Muscle layer of colon (tissue), 2 donors: Measurements from ENCODE around the gene SMLR1.

Experiments used
- H3K27ac ChIP-seq: one replicate; pipeline ENCODE4 v1.7.0; 2013; ENCODE audit warnings: low read depth, mild to moderate bottlenecking, low read length, moderate library complexity
- H3K27me3 ChIP-seq, 2 donors: one replicate each; pipeline ENCODE4 v1.7.0; 2013; ENCODE audit warnings: low read length in 2 of 2, mild to moderate bottlenecking in 2 of 2; ENCODE audit not compliant: insufficient read depth in 2 of 2, control insufficient read depth in 1 of 2
- H3K36me3 ChIP-seq: one replicate; pipeline ENCODE4 v1.7.0; 2013; ENCODE audit warnings: mild to moderate bottlenecking, low read length; ENCODE audit not compliant: insufficient read depth
- H3K4me1 ChIP-seq: one replicate; pipeline ENCODE4 v1.7.0; 2013; ENCODE audit warnings: mild to moderate bottlenecking, low read length; ENCODE audit not compliant: insufficient read depth
- H3K4me3 ChIP-seq, 2 donors: one replicate each; pipeline ENCODE4 v1.7.0; 2013; ENCODE audit warnings: low read length in 2 of 2, low read depth in 1 of 2, mild to moderate bottlenecking in 1 of 2, moderate library complexity in 1 of 2
- H3K9ac ChIP-seq: one replicate; pipeline ENCODE4 v1.7.0; 2013; ENCODE audit warnings: low read length
- H3K9me3 ChIP-seq: one replicate; pipeline ENCODE4 v1.7.0; 2013; ENCODE audit warnings: mild to moderate bottlenecking, low read length
- donor health status: abdominal sarcoma.
- donor health status: Adenocarcinoma of cecum.

The SMLR1 gene

DNA sequence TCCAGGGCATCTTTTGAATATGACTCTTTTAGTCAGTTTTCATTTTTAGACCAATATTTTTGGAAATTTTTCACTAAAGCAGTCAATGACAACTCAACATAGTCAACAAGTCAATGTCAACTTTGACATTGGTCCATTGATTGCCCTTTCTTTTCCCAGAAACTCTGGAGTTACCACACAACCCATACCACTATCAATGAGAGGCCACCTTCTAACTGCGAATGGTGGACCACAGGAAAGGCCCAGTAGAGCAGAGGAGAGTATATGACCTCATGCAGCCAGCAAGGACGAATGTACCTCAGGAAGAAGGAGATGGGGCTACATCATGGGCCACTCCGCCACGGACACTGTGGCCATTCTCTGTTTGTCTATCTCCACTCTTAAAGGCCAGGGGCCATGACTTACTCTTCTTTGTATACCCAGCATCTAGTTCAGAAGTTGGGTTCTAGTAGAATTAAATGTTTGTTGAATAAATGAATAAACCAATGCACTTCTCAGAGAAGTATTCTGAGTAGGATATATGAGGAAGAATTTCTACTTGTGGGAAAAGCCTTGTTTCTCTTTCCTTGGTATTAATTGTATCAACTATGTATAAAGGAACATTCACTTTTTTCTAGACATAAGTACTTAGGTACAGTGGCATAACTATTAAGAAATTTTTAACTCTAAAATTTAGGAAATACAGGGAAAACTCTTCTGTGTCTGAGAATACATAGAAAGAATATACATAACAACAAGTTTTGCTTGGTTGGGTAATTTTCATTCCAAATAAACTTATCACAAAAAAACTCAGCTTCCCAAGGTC lies 562 bp upstream of the SMLR1 start:
- Histone ChIP-seq H3K9me3 (no peaks in the 10 kb centered on the region), H3K9ac (no peak overlapping the region), H3K4me3 (no peak overlapping the region), H3K4me1 (no peaks in the 10 kb centered on the region), H3K27ac (no peak overlapping the region), H3K27me3 (no peaks in the 10 kb centered on the region), H3K36me3 (no peaks in the 10 kb centered on the region)

DNA sequence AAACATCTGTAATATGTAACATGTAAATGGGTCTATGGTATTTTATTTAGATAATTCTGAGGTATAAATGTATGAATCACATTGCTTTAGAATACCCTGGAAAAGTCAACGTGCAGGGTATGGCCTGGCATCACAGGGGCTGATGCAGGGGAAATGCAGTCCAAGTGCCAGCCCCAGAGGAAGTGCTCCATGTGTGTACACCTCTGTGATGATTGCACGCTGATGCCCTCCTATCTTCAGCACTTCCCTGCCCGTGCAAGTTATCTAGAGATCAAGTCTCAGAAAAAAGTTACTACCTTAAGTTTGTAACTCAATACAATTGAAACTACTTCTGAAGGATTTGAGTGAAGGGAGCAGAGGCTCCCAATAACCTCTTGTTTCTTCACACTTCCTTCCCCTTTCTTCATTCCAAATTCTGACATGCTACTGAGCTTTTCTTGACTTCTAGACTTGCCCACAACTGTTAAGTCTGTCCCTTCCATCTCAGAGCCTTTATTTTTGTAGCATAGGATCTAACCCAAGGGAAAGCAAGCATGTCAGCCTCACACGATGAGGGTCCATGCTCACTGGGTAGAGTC lies 2.2 kb downstream of the SMLR1 start:
- no peak overlapping the region for H3K4me3 ChIP-seq
- no peaks in the 10 kb centered on the region for H3K4me1 ChIP-seq
- H3K27ac ChIP-seq, result no peak overlapping the region
- no peaks in the 10 kb centered on the region for H3K9me3 ChIP-seq
- H3K9ac ChIP-seq, result no peak overlapping the region
- H3K36me3 ChIP-seq, result no peaks in the 10 kb centered on the region
- no peaks in the 10 kb centered on the region for H3K27me3 ChIP-seq

DNA sequence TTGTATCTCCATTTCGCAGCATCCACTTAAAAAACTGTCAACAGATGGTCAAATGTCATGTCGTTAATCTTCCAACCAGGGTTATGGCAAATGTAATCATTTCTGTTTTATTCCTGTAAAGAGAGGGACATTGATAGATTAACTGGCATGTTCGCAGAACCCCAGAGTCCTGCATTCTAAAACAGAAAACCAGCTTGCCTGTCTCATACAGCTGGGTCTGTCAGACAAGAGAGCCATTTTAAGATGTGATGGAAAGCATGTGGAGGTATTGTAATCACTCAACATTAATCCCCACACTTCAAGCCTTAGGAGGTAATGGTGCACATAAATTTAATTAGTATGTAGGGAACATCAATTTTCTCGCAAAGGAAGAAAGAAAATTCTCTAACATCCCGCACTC lies 4.4 kb downstream of the SMLR1 start:
- Histone ChIP-seq H3K27ac (no peak overlapping the region), H3K36me3 (no peaks in the 10 kb centered on the region), H3K9ac (no peak overlapping the region), H3K4me1 (peaks cover 10% of the 10 kb centered on the region), H3K27me3 (no peaks in the 10 kb centered on the region), H3K9me3 (no peaks in the 10 kb centered on the region), H3K4me3 (no peak overlapping the region)

DNA sequence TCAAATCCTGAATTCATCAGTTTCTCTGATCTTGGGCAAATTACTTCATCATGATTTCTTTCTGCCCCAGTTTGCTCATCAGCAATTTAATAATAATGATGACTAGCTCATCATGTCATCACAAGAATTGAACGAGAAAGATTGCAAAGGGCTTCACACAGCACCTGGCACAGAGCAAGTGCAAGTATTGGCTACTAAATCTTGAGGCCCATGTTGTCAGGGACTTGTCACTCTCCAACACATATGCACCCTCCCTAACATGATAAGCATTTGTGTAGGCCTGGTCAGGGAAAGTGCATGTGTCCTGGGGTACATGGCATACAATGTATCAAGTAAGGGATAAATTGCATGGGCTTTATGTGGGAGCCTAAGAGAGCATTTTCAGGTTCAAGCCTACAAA lies 6.4 kb downstream of the SMLR1 start:
- no peaks in the 10 kb centered on the region for H3K9me3 ChIP-seq
- no peaks in the 10 kb centered on the region for H3K27me3 ChIP-seq
- no peak overlapping the region for H3K9ac ChIP-seq
- no peaks in the 10 kb centered on the region for H3K36me3 ChIP-seq
- no peak overlapping the region for H3K4me3 ChIP-seq
- H3K27ac ChIP-seq, result no peak overlapping the region
- peaks cover 12% of the 10 kb centered on the region for H3K4me1 ChIP-seq

DNA sequence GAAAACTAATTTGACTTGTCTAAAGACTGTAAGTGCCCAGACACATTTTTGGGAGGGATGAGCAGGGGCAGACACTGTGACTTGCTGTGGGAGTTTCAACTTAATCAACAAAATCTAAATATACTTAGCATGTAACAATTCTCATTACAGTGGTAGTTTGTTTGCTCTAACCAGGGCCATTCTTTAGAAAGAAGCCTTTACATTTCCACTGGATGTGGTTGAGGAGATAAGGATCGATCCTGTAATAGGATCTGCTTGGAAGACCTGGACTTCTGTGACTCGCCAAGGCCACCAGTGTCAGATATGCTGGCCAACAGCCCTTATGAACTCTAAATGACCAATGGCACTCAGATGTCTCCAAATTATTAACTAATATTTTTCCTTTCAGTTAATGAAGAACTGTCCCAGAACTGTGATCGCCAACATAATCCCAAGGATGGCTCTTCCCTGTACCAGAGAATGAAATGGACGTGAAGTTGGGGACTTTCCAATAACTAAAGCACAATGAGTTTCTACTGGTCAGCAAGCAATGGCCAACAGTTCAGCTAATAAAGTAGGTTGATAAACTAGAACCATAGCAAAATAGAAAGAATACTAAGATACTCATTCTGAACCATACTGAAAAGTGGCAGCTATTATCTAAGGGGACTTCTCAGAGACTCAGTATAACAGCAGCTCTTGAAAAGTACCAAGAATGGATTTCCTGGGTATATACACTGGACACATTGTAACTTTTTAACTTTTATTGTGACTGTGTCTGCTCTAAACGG lies 7.5 kb downstream of the SMLR1 start:
- Histone ChIP-seq H3K36me3 (no peaks in the 10 kb centered on the region), H3K4me3 (no peak overlapping the region), H3K27me3 (no peaks in the 10 kb centered on the region), H3K9me3 (no peaks in the 10 kb centered on the region), H3K4me1 (peaks cover 17% of the 10 kb centered on the region), H3K9ac (no peak overlapping the region), H3K27ac (no peak overlapping the region)

DNA sequence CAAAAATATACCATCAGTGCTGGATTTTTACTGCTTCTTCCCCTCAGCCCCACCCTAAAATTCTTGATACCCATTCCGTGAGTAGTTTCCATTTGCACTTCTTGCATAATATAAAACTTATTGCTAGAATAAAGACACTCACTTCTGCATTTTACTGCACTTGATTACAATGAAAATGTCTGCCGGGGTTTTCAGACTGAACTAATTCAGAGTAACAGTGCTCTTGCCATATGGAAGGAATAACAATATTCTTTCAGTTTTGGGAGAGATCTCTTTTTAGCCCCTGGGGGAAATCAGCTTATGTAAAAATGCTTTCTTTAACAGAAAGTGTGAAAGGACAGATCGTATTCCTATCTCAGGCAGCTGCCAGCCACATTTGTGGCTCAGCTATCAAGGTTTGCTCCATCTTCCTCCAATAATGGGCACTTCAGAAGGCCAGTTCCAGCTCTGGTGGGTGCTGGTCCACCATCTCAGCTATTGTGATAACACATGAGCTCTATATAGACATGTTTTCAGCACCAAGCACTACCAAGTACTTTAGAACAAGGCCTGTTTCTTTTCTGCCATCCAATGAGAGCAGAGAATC lies 8.9 kb downstream of the SMLR1 start:
- H3K36me3 ChIP-seq, result no peaks in the 10 kb centered on the region
- H3K27ac ChIP-seq, result no peak overlapping the region
- H3K4me1 ChIP-seq, result peaks cover 19% of the 10 kb centered on the region
- no peaks in the 10 kb centered on the region for H3K9me3 ChIP-seq
- H3K4me3 ChIP-seq, result no peak overlapping the region
- no peak overlapping the region for H3K9ac ChIP-seq
- H3K27me3 ChIP-seq, result no peaks in the 10 kb centered on the region

DNA sequence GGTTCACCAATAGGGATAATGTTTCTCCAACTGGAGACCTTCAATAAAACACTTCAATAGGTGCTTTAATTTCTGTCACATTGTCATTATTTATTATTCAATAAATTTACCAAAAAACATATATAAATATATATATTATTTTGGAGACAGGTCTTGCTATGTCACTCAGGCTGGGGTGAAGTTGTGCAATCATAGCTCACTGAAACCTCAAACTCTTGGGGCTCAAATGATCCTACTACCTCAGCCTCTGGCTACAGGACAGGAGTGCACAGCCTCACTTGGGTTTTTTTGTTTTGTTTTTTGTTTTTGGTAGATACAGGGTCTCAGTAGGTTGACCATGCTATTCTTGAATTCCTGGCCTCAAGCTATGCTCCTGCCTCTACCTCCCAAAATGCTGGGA lies 9.9 kb downstream of the SMLR1 start:
- no peak overlapping the region for H3K27ac ChIP-seq
- H3K36me3 ChIP-seq, result no peaks in the 10 kb centered on the region
- no peaks in the 10 kb centered on the region for H3K9me3 ChIP-seq
- H3K27me3 ChIP-seq, result no peaks in the 10 kb centered on the region
- peaks cover 19% of the 10 kb centered on the region for H3K4me1 ChIP-seq
- no peak overlapping the region for H3K9ac ChIP-seq
- H3K4me3 ChIP-seq, result no peak overlapping the region

DNA sequence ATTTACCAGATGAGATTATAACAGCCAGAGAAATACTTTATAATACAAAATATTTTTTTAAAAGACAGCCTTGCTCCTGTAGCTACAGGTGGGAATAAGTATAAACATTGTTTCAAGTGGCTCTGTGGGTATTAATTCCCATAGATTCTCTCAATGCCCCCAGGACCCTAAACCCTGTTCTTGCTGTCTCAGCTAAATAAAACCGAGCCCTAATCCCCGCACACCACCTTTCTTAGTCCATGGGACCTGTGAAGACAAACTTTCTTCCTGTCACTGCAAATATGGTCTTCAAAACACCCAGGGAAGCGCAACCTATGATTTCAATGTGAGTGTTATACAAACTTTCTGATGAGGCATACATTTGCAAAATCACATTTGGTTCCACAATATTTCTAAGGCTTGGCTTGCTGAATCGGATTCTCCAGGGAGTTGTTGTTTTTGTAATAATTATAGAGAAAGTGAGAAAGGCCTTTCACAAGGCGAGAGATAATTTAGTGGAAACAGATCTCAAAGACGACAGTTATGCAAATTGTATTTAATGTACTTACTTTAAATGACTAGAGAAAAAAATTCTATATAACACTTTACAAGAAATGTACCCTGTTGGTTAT lies 11.1 kb downstream of the SMLR1 start:
- no peak overlapping the region for H3K4me3 ChIP-seq
- no peaks in the 10 kb centered on the region for H3K27me3 ChIP-seq
- no peak overlapping the region for H3K9ac ChIP-seq
- no peaks in the 10 kb centered on the region for H3K36me3 ChIP-seq
- H3K27ac ChIP-seq, result no peak overlapping the region
- H3K4me1 ChIP-seq, result peaks cover 19% of the 10 kb centered on the region
- no peaks in the 10 kb centered on the region for H3K9me3 ChIP-seq

DNA sequence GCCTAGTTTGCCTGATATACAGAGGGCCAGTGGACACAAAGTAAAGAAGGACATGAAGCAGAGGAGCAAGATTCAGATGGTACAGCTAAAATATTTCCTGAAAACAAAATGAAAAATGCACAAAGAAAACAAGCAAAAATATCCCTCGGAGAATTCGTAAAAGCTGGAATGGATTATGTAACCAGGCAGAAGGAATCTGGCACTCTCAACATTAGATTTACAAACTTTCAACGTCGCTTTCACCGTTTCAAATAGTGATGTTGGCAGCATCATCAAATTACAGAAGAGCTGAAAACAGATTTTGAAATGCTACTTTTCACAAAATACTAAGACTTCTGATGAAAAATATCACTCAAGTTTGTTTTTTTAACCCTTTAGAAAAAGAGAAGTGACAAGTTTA lies 11.7 kb downstream of the SMLR1 start:
- Histone ChIP-seq H3K4me1 (peaks cover 19% of the 10 kb centered on the region), H3K27me3 (no peaks in the 10 kb centered on the region), H3K9me3 (no peaks in the 10 kb centered on the region), H3K36me3 (no peaks in the 10 kb centered on the region), H3K9ac (no peak overlapping the region), H3K4me3 (no peak overlapping the region), H3K27ac (no peak overlapping the region)

DNA sequence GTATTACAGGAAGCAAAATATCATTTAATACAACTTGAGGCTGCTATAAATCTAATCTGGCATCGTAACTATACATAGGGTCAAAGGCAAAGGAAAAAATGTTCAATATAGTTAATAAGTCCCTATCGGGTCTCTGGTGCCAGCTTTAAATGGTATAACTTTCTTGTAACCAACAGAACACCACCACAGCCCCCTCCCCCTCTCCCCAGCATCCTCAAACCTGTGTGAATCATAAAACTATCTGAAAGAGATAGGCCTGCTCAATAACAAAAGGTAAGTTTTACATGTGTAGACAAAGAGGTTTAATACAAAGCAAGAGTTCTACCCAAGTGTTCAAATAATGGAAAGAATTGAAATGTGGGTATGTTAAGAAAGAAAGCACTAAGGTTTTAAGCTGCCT lies 12.2 kb downstream of the SMLR1 start:
- no peak overlapping the region for H3K27ac ChIP-seq

DNA sequence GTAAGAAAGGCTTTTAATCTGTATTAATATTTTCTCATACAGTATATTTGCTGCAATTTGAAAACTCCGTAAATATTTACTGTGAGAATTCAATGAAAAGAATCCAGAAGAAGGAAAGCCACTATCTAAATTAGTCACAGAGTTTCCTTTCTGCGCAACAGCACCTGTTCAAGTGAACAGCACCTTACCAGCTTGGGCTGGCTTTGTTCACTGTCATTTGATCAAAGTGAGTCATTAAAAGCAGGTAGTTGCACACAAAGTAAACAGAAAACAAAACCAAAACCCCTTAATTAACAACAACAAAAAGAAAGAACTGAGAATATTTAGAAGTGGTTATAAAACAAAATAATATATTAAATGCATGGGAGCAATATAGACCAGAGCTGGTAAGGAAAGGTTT lies 12.8 kb downstream of the SMLR1 start:
- no peaks in the 10 kb centered on the region for H3K36me3 ChIP-seq
- H3K27me3 ChIP-seq, result no peaks in the 10 kb centered on the region
- H3K9me3 ChIP-seq, result no peaks in the 10 kb centered on the region
- H3K27ac ChIP-seq, result no peak overlapping the region
- peaks cover 19% of the 10 kb centered on the region for H3K4me1 ChIP-seq
- no peak overlapping the region for H3K4me3 ChIP-seq
- H3K9ac ChIP-seq, result no peak overlapping the region

More for the DNA sequence above, 12.2 kb downstream of the SMLR1 start:
- Histone ChIP-seq H3K9ac (no peak overlapping the region), H3K9me3 (no peaks in the 10 kb centered on the region), H3K36me3 (no peaks in the 10 kb centered on the region), H3K27me3 (no peaks in the 10 kb centered on the region), H3K4me3 (no peak overlapping the region), H3K4me1 (peaks cover 19% of the 10 kb centered on the region)
